CD14-positive monocyte (primary cell): ENCODE data around the gene PRDM11. TPM values are rescaled to one million over a fixed set of nuclear protein-coding genes. Genes with fewer than 3 reads are reported as not detected.

Source experiments
- DNase-seq, 3 donors: peaks; one replicate each; pipeline ENCODE4 v3.0.0-alpha.2; 2011 to 2022
- H2AFZ ChIP-seq: 2 replicates; pipeline ENCODE4 v1.6.0; 2012; ENCODE audit warnings: mild to moderate bottlenecking, low read depth, low read length, inconsistent platforms; ENCODE audit not compliant: insufficient read depth, poor library complexity, severe bottlenecking
- H3K27ac ChIP-seq, 2 donors: 1 replicate in 1 of 2; 2 replicates in 1 of 2; pipeline ENCODE4 v1.5.1; 2012 to 2013; ENCODE audit warnings: low read length in 2 of 2, control low read depth in 1 of 2, inconsistent platforms in 1 of 2, low read depth in 1 of 2, mild to moderate bottlenecking in 1 of 2
- H3K27me3 ChIP-seq, 2 donors: one replicate each; pipeline versions ENCODE4 v1.6.0 to v1.6.1; 2011 to 2013; ENCODE audit warnings: low read length in 2 of 2; ENCODE audit not compliant: control insufficient read depth in 2 of 2, insufficient read depth in 2 of 2
- H3K36me3 ChIP-seq, 2 donors: replicated peaks in 1 of 2; 1 replicate in 1 of 2; 2 replicates in 1 of 2; pipeline versions ENCODE4 v1.5.1 to v1.6.1; 2012 to 2013; ENCODE audit warnings: low read length in 2 of 2, control low read depth in 1 of 2, inconsistent platforms in 1 of 2, mild to moderate bottlenecking in 1 of 2; ENCODE audit not compliant: insufficient read depth in 2 of 2, control insufficient read depth in 1 of 2
- H3K4me1 ChIP-seq, 2 donors: 1 replicate in 1 of 2; 2 replicates in 1 of 2; pipeline versions ENCODE4 v1.5.1 to v1.6.1; 2012 to 2013; ENCODE audit warnings: low read length in 2 of 2, control low read depth in 1 of 2, inconsistent platforms in 1 of 2, mild to moderate bottlenecking in 1 of 2, moderate library complexity in 1 of 2; ENCODE audit not compliant: insufficient read depth in 2 of 2, control insufficient read depth in 1 of 2
- H3K4me2 ChIP-seq: replicated peaks from 2 replicates; pipeline ENCODE3; 2012; ENCODE audit warnings: low read length, moderate library complexity, mild to moderate bottlenecking; ENCODE audit not compliant: poor library complexity, severe bottlenecking; ENCODE audit errors: extremely low read depth
- H3K4me3 ChIP-seq, 3 experiments: fragments of 200-600 bp in 1 of 3; sonication (generic) in 1 of 3; replicated peaks in 1 of 3; 1 replicate in 2 of 3; 2 replicates in 1 of 3; pipeline ENCODE4 v1.5.1; 2011 to 2013; ENCODE audit warnings: low read length in 3 of 3, mild to moderate bottlenecking in 3 of 3, control low read depth in 2 of 3, low read depth in 2 of 3, inconsistent platforms in 1 of 3, moderate library complexity in 1 of 3
- H3K79me2 ChIP-seq: 2 replicates; pipeline ENCODE4 v1.6.0; 2012; ENCODE audit warnings: mild to moderate bottlenecking, control low read depth, inconsistent platforms, low read length, moderate library complexity; ENCODE audit not compliant: insufficient read depth
- H3K9ac ChIP-seq: 2 replicates; pipeline ENCODE4 v1.6.0; 2017; ENCODE audit warnings: low read length, mild to moderate bottlenecking; ENCODE audit not compliant: insufficient read depth, poor library complexity, severe bottlenecking
- H3K9me3 ChIP-seq, 2 donors: replicated peaks in 1 of 2; 1 replicate in 1 of 2; 2 replicates in 1 of 2; pipeline versions ENCODE4 v1.5.1 to v1.6.1; 2012 to 2013; ENCODE audit warnings: low read length in 2 of 2, control low read depth in 1 of 2; ENCODE audit not compliant: control insufficient read depth in 1 of 2, insufficient read depth in 1 of 2
- H4K20me1 ChIP-seq: 2 replicates; pipeline ENCODE4 v1.6.0; 2012; ENCODE audit warnings: mild to moderate bottlenecking, low read length, control low read depth, moderate library complexity; ENCODE audit not compliant: insufficient read depth
- H3K27ac Mint-ChIP-seq, 7 donors: one replicate each; pipeline ENCODE4 v1.8.0; 2020; ENCODE audit warnings: mild to moderate bottlenecking in 7 of 7, mixed read lengths in 7 of 7, moderate library complexity in 6 of 7, inconsistent platforms in 2 of 7
- H3K27me3 Mint-ChIP-seq, 3 donors: one replicate each; pipeline ENCODE4 v1.8.0; 2021 to 2022; ENCODE audit warnings: low read depth in 3 of 3, mild to moderate bottlenecking in 3 of 3, mixed read lengths in 3 of 3, moderate library complexity in 3 of 3, inconsistent platforms in 1 of 3
- H3K36me3 Mint-ChIP-seq, 2 donors: one replicate each; pipeline ENCODE4 v1.8.0; 2020; ENCODE audit warnings: mixed read lengths in 2 of 2, inconsistent platforms in 1 of 2, mild to moderate bottlenecking in 1 of 2
- H3K4me1 Mint-ChIP-seq: one replicate; pipeline ENCODE4 v1.8.0; 2020; ENCODE audit warnings: mild to moderate bottlenecking, mixed read lengths
- H3K4me3 Mint-ChIP-seq, 2 donors: one replicate each; pipeline ENCODE4 v1.8.0; 2020; ENCODE audit warnings: mild to moderate bottlenecking in 2 of 2, mixed read lengths in 2 of 2, moderate library complexity in 1 of 2
- H3K9me3 Mint-ChIP-seq, 7 donors: one replicate each; pipeline ENCODE4 v1.8.0; 2020 to 2022; ENCODE audit warnings: mixed read lengths in 7 of 7, mild to moderate bottlenecking in 6 of 7, moderate library complexity in 6 of 7, inconsistent platforms in 2 of 7
- CTCF ChIP-seq: fragments of 200-600 bp; IDR thresholded peaks from one replicate; pipeline ENCODE4 v1.8.0; 2022; ENCODE audit warnings: antibody characterized with exemption, mild to moderate bottlenecking
- WGBS: methylation state at CpG from one replicate; pipeline ENCODE4 v1.1.5; 2013; ENCODE audit warnings: missing lambda C conversion rate; ENCODE audit not compliant: insufficient coverage; 5-methylcytosine and 5-hydroxymethylcytosine counted together
- intact Hi-C, 2 donors: fragments of 100-400 bp; cut with micrococcal nuclease; formaldehyde crosslinking; loops; one replicate each; pipeline versions ENCODE4 v1.15.0 to v1.15.1; 2023
- polyA plus RNA-seq, 3 donors: library from polyadenylated mRNA; depleted of rRNA in 1 of 3; unstranded in 2 of 3; stranded (reverse) in 1 of 3; fragments of 300-500 nt in 2 of 3; fragments of >200 nt in 1 of 3; fragmentation: Illumina TruSeq in 2 of 3; gene quantifications; 1 replicate in 2 of 3; 2 replicates in 1 of 3; pipeline ENCODE4 v1.2.3, GENCODE V29; 2012 to 2021

Gene PRDM11
- polyA plus RNA-seq, 3 donors = 0.48 to 1.8 TPM; not detected in 1

GRCh38 chr11:45107029-45107428, 39.4 kb upstream of the PRDM11 start:
- Histone ChIP-seq H3K9me3 (no peaks in the 10 kb centered on the region), H3K27ac (no peak overlapping the region), H3K36me3 (no peaks in the 10 kb centered on the region), H3K4me1 (peaks cover 11 to 14% of the 10 kb centered on the region in 2 donors), H4K20me1 (no peaks in the 10 kb centered on the region), H3K4me3 (no peak overlapping the region), H3K79me2 (no peaks in the 10 kb centered on the region), H3K27me3 (no peaks in the 10 kb centered on the region), H3K9ac (no peak overlapping the region), H2AFZ (no peak overlapping the region), H3K4me2 (no peak overlapping the region)
- Mint-ChIP-seq H3K27ac (no peak overlapping the region), H3K4me3 (no peak overlapping the region), H3K27me3 (peaks cover 2 to 8% (median 6%) of the 10 kb centered on the region in 3 donors), H3K4me1 (peaks cover 15% of the 10 kb centered on the region), H3K9me3 (no peaks in the 10 kb centered on the region), H3K36me3 (no peaks in the 10 kb centered on the region)
- intact Hi-C loops = no loop called here
- no peak for DNase-seq
- 96% methylated on average over 3 of the region's 5 CpGs for WGBS
- TF ChIP-seq CTCF = no peak

GRCh38 chr11:45108070-45109064, 38.1 kb upstream of the PRDM11 start:
- DNase-seq = no peak
- peaks cover 0 to under 1% of the 10 kb centered on the region in 2 donors for H3K4me1 ChIP-seq
- Mint-ChIP-seq H3K9me3 (no peaks in the 10 kb centered on the region), H3K4me1 (peaks cover 3% of the 10 kb centered on the region), H3K36me3 (no peaks in the 10 kb centered on the region), H3K4me3 (no peak overlapping the region), H3K27me3 (peaks cover 2 to 14% (median 5%) of the 10 kb centered on the region in 3 donors), H3K27ac (no peak overlapping the region)
- no peak overlapping the region for H3K4me3 ChIP-seq
- no peaks in the 10 kb centered on the region for H3K36me3 ChIP-seq
- no peak overlapping the region for H3K9ac ChIP-seq
- TF ChIP-seq CTCF = no peak
- H3K27ac ChIP-seq = no peak overlapping the region
- no peak overlapping the region for H3K4me2 ChIP-seq
- H4K20me1 ChIP-seq = no peaks in the 10 kb centered on the region
- H3K79me2 ChIP-seq = no peaks in the 10 kb centered on the region
- no peaks in the 10 kb centered on the region for H3K9me3 ChIP-seq
- WGBS = 88% methylated on average over 12 of the region's 14 CpGs
- intact Hi-C loops = no loop called here
- no peaks in the 10 kb centered on the region for H3K27me3 ChIP-seq
- no peak overlapping the region for H2AFZ ChIP-seq
